Activated gamma-delta T cell treated with anti-CD3 and anti-CD28 coated beads, Interleukin-2, amount 50 U/mL, for 16 hours (primary cell): Measurements from ENCODE around the gene THEM5.
"Not testable (repeated sequence)": the region's sequence is repeated elsewhere in the genome, so short reads cannot be mapped to it uniquely, and the experiment has no call there.

Source experiments
- DNase-seq: peaks from one replicate; pipeline ENCODE4 v3.0.0-alpha.2; 2020; ENCODE audit warnings: low read depth

The THEM5 gene

DNA sequence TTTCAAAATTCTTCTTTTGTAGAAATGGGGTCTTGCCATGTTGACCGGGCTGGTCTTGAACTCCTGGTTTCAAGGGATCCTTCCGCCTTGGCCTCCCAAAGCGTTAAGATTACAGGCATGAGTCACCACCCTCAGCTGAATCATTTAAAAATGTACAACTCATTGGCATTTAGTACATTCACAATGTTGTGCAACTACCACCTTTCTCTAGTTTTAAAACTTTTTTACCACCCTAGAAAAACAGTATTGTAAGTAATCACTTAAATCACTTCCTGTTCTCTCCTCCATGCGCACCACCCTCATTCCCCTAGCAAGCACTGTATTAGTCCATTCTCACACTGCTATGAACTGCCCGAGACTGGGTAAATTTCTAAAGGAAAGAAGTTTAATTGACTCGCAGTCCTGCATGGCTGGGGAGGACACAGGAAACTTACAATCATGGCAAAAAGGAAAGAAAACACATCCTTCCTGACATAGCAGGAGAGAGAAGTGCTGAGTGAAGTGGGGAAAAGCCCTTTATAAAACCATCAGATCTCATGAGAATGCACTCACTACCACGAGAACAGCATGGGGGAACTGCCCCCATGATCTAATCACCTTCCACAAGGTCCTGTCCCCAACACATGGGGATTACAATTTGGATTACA, 14.4 kb upstream of the THEM5 start:
- no peak for DNase-seq

DNA sequence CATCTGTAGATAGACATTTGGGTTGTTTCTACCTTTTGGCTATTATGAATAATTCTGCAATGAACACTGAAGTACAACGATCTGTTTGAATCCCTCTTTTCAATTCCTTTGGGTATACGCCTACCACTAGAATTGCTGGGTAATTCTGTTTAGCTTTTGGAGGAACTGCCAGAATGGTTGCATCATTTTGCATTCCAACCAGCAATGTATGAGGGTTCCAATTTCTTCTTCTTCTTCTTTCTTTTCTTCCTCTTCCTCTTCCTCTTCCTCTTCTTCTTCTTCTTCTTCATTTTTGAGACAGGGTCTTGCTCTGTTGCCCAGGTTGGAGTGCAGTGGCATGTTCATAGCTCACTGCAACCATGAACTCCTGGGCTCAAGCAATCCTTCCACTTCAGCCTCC, 13.8 kb upstream of the THEM5 start:
- no peak for DNase-seq

DNA sequence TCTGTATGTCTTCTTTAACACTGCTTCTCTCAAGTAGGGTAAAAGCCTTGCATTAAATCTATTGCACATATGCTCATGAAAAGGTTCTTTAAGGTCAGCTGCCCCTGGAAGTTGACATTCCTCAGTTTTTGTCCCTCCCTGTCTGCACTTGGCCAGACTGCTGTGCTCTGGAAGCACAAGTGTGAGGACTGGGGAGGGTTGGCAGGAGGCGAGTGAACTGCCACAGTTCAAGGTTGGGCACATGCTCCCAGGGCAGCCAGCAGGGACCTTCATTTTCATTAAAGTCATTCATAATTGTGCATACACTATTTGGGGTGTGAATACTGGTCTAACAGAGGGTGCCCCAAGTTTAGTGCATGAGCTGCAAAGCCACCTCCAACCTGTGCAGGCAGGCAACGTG, 10.9 kb upstream of the THEM5 start:
- no peak for DNase-seq

DNA sequence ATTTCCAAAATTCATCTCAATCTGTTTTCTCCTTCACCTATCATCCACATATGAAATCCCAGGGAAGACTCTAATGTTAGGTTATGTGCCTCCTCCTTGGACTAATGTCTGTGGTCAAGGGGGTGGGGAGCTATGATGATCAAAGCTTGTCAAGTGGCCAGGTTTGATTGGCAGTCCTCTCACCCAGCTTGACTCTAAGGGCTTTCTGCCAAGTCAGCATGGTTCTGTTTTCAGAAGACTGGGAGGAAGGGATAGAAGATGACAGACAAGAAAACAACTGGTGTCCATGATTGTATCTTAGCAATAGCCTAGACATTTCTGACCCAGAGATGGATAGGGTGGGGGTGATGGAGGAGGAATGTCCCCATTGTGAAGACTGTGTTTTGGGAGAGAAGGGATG, 9.1 kb upstream of the THEM5 start:
- no peak for DNase-seq

DNA sequence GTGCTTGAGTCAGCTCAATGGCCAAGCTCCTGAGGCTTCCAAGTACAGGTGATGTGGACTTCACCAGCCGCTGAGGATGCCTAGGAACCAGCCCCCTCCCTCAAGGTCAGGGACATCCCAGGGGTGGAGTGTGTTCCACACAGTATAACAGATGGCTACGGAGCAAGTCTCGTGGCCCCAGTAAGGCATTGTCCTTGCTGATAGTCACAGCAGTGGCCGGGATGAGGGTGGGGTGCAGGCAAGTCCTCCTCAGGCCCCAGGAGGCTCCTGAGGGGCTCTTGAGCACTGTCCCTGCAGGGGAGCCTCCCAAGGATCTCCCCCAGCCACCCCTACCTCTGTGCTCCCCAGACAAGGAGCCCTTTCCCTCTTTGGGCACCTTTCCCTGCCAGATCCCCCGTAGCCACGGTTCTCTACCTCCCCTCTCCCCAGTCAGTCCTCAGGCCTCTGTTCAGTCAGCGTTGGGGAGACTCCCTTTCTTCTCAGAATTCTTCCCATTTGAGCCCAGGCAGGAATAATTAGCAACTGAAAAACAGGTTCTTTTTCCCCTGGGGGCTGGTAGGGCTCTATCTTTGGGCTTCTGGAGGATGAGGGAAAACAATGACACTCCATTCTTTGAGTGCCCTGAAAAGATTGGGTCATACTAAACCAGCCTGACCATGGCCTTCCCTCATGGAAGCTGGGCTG, 7.1 kb upstream of the THEM5 start:
- DNase-seq = no peak

DNA sequence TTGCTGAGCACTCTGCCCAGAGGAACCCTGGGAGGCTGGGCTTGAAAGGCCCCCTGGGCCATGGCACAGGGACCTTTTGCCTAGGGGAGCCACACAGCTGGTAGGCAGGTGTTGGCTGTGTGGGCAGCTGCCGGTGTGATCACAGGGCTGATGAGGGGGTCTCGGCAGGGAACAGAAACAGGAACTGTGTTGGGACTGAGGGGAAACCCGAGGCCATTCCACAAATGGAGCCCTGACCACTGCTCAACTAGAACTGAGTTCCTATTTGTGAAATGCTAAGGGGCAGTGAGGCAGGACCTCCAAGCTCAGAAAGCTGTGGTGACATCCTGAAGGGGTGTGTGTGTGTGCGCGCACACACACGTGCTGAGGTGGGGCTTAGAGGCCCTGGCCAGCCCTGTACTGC, 6.4 kb upstream of the THEM5 start:
- no peak for DNase-seq

DNA sequence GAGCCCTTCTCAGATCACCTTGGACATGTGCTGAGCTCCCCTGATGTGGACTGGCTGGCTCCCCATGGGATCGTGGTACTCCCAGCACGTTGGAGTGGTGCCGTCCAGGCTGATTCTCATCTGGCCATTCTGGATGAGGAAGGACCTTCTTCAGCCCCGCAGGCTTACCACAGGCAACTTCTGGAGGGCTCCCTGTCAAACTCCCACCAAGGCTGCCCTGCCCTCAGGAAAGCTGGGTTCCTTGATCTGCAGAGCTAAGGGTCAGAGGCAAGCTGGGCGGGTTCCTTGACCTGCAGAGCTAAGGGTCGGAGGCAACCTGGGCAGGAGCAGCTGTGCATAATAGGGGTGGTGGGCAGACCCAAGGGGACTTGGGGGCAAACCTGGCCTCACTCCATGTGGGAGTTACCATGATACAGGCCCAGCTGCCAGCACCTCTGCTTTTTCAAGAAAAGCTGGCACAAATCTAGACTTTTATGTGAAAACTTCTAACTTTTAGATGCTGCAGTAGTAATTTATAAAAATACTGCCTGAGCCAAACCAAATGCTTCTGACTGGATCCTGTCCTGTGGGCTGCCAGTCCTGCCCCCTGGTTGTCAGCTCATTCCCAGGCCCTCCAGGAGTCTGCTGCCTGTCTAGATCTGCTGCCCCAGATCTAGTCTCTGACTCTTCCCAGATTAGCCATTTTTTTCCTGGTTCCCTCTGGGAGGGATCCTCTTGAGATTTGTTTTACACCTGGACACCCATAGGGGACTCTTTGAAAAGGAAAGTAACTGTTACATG, 5.6 kb upstream of the THEM5 start:
- no peak for DNase-seq

DNA sequence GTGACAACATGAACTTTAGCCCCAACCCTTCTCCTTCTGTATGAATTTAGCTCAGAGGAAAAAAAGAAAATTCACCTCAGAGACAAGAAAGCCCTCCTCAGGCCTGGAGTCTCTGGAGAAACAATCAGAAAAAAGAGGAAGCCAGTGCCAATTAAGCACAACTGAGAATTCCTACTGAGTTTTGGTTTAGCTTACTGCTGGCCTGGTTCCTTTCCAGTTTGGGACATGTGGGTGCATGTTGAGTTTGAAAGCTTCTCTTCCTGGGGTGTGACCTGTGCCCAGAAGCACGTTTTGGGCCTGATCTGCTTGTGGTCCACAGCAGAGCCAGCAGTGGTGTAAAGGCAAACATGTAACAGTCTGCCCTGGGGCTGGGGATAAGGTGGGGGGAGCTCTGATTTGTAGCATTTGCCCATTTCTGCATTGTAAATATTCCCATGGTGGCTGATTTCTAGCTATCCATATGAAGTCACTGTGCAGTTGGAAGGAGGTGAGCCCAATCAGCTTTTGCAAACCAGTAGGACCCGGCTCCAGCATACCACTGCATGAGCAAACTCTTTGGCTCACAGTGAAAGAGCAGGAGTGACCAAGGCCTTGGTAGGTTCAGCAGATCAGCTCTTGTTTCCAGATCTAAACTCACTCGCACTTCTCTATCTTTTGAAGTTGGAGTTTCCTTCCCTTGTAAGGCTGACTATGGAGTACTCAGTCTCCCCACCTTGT, 4.7 kb upstream of the THEM5 start:
- DNase-seq = no peak

DNA sequence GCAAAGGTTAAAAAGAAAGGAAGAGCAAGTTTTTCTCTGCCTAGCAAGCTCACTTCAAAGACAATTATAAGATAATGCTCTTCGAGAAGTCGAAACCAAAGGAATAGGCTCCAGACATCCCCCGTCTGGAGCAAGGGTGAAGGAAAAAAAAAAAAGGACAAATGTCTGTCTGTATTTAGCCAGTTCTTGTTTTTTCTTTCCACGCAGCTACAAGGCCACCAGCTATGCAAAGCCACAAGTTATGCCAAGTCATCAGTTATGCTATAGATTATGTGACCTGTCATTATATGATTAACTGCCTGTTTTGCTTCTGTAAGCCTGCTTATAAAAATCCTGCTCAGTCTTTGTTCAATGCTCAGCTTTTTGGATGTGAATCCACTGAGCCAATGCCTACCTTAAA, 2.4 kb upstream of the THEM5 start:
- DNase-seq = no peak

DNA sequence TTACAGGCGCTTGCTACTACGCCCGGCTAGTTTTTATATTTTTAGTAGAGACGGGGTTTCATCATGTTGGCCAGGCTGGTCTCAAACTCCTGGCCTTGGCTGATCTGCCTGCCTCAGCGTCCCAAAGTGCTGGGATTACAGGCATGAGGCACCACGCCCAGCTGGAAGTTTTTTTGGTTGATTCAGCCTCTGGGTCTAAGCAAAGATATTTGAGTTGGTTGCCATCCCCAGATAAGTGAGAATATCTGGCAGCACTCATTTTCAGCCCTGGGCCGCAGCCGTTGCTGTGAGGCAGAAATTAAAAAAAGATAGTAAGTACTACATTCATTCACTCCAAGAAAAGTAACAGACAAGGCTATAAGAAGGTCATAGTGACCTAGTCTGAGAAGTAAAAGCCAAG, 2.0 kb upstream of the THEM5 start:
- DNase-seq = not testable (repeated sequence)

DNA sequence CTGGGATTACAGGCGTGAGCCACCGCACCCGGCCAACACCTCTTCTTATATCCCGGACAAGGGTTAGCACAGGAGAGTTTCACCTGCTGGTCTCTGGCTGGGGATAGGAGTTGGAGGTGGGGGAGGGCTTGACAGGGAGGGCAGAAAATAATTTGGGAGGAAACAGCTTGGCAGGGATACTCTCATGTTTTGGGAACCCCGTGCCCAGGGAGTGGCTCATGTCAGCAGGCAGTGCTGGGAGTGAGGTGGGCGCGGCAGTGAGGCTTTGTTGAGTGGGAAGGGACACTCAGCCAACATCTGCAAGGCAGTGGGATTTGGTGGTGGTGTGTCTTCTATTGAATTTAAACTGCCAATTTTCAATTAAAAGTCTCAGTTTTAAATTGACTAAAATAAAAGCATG, 1.1 kb upstream of the THEM5 start:
- no peak for DNase-seq

DNA sequence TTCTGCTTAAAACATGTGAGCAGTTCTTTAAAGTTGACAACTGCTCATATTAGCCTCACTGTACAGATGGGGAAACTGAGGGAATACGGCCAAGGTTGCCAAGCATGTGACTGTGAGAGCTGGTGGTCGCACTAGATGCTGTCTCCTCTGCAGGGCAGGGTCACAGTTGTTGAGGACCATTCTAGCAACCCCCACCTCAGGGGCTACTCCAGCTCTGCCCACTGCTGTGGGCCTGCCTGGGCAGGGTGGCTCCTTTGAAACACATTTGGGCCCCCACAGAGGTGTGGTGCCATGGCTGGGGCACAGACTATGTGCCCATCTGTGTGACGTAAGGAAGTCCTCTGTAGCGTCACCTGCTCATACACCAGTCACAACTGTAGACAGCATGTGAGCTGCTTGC, 779 bp downstream of the THEM5 start:
- no peak for DNase-seq

DNA sequence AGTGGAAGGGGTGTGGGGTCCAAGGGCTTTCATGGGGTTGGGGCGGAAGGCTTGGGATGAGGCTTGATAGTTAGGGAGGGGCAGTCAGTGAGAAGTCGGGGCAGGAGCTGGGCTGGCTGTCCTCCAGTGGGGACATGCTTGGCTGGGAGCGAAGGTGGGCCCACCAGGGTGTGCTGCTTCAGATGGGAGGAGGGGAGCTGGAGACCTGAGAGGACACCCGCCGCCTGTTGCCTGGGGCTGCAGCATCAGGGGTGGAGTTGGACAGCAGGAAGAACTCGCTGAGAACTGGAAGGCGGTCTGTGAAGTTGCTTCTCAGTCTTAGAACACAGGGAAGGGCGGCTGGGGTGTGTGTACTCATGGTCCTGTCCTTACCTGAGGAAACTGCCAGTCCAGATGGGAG, 1.6 kb downstream of the THEM5 start:
- DNase-seq = no peak

DNA sequence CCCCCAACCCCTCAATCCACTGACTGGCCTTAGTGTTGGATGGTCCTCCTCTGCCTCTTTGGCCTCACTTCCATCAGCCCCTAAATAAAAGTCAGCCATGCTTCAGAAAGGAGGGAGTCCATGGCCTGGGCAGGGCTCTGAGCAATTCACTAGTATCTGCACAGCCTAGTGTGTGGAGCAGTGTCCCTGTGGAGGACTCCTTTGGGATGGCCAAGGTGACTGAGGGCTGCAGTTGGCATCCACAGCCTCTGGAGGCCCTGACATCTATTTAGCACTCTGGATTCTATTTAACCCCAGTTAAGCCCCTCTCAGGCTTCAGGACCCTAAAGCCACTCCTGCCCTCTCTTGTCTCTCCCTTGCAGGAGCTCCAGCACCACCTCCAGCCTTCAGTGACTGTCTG, 3.6 kb downstream of the THEM5 start:
- DNase-seq = no peak

DNA sequence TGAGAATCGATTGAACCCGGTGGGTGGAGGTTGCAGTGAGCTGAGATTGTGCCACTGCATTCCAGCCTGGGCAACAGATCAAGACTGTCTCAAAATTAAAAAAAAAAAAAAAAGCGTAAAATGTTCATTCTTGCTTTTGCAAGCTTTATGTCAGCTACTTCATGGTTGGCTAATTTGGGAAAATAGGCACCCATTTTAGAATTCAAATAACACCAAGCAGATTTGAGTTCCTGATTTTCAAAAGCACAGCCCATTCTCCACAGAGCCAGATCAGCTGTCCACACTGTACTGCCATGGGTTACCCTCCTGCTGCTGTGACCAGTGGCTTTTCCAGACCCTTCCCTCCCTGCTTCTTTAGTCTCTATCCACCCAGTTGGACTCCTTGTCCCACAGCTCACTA, 4.4 kb downstream of the THEM5 start:
- no peak for DNase-seq

DNA sequence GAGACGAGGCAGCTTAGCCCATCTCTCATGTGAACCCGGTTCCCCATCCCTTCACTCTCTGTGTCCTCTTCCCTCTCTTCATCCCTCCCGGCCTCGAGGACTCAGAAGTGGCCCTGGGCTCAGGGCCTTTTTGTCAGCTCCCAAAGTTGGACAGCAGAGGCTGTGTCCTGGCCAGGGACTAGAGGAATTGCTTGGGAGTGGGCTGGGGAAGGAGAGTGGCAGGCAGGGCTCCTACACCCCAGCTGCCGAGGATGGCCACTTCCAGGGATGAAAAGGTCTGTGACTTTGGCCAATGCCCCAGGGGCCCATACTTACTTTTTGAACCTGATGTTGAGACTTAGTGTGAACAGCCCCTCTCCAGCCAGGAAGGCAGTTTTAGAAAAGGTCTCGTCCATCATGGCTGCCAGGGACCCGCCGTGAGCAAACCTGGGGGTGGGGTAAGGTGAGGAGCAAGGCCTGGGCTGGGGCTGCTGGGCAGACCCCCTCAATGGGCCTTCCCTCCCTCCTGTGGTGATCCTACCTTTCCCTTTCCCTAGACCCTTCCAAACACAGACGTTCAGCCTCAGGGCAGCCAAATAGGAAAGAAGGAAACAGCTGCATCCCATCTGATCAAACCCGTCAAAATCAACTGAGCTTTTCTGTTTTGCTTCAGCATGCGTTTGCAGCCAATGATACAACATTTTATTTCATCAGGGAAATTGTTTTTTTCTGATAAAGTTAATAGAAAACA, 5.5 kb downstream of the THEM5 start:
- no peak for DNase-seq

DNA sequence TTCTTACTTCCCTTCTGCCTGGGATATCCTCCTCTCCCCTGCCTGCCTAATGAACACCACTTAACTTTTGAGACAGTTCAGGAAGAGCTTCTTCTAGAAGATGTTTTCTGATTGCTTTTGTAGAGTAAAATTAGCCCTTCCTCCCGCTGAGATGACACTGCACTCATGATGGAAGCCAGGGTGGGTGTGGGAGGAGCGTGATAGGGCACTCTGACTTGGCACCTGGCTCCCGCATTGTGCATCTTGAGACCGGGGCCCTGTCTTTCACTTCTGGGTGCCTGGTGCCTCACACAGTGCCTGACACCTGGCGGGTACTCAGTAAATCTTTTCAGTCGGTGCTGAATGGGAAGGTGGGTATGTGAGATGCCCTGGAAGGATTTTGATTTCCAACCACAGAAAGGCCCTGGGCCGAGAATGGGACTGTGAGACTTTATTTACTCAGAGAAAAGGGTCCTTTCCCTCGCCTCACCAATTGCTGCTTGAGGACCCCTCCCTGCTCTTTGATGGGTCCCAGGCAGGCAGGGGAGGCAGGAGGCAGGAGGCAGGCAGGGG, 6.8 kb downstream of the THEM5 start:
- no peak for DNase-seq

DNA sequence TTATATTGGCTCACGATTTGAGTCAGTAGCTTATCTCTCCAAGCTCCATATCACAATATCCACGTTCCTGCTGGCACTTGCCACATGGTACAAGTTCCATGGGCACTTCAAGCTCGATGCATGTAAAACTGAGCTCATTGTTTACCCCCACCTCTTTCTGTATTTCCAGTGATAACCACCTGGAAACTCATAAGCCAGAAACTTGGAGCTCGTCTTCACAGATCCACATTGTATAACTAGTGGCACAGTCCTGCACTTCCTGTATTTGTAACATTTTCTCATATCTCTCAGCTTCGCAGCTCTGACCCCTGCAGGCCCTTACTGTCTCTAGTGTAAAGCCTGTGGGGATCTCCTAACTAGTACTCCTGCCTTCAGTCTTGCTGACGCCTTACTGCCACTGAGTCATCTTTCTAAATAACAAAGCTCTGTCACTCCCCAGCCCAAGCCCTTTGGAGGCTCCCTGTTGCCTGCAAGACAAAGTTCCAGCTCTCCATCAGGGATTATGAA, 7.4 kb downstream of the THEM5 start:
- DNase-seq = no peak

DNA sequence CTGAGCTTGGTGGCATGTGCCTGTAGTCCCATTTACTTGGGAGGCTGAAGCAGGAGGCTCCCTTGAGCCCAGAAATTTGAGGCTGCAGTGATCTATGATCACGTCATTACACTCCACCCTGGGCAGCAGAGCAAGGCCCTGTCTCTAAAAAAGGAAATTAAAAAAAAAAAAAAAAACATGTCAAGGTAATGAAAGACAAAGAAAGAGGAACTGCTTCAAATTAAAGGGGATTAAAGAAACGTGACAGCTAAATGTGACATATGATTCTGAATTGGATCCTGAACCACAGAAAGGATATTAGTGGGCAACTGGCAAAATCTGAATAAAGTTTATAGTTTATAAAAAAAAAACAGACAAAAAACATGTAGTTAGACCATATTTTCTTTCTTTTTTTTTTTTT, 10.1 kb downstream of the THEM5 start:
- no peak for DNase-seq

DNA sequence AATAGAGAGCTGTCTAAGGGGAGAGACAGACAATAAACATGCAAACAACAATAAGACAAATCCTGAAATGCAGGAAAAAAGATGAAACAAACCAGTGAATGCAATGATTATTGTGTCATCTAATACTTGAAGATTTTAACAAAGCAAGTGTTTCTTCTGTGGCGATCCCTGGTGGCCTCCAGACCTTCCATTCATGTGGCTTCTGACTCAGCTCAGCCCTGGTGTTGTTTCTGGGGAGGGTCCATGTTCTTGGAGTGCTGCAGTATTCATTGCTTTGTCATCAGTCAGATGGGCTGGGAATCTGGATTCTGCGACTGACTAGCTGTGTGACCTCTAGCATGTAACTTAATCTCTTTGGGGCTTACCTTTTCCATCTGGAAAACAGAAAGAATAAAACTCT, 12.4 kb downstream of the THEM5 start:
- no peak for DNase-seq

DNA sequence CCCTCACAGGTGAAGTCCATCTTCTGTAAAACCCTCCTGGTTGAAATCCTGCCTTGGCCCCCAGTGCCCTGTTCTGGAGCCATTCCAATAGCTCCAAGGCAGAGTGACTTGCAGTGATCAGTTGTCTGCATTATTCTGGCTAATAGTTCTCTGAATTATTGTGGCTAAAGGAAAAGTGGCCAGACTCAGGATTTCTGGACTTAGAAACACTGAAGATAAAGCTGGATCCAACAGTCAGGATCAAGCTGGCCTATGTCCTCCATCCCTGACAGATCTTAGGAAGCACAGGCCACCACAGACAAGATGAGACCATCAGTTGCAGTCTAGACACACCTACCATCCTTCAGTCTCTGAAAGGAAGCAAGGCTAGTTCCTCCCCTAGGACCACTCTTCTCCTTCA, 13.1 kb downstream of the THEM5 start:
- no peak for DNase-seq
